HG03095 (cell line): ENCODE measurements around the gene C17orf58.
"Not testable (repeated sequence)": the region's sequence is repeated elsewhere in the genome, so short reads cannot be mapped to it uniquely, and the experiment has no call there.

Experiments
- ATAC-seq: cut with Tn5 transposase; IDR thresholded peaks from one replicate; pipeline ENCODE4 v1.9.1; 2021; ENCODE audit warnings: moderate library complexity; ENCODE audit not compliant: unreplicated experiment

The C17orf58 gene

GRCh38 chr17:68006797-68007196, 10.5 kb upstream of the C17orf58 start:
- ATAC-seq, result no peak

- no peak for ATAC-seq
Observed at GRCh38 chr17:68004201-68004600, 7.9 kb upstream of the C17orf58 start.

- ATAC-seq, result no peak
Observed at GRCh38 chr17:67999291-67999911, 3.1 kb upstream of the C17orf58 start.

GRCh38 chr17:67998466-67998865, 2.2 kb upstream of the C17orf58 start:
- ATAC-seq, result no peak

- no peak for ATAC-seq
Observed at GRCh38 chr17:67995570-67996263, 552 bp downstream of the C17orf58 start.

- no peak for ATAC-seq
Observed at GRCh38 chr17:67994817-67995569, 1.3 kb downstream of the C17orf58 start.

- ATAC-seq, result no peak
Observed at GRCh38 chr17:67993998-67994361, 2.3 kb downstream of the C17orf58 start.

- peak; percentile 68 for ATAC-seq
Observed at GRCh38 chr17:67993153-67993997, 2.9 kb downstream of the C17orf58 start.

GRCh38 chr17:67992548-67993152, 3.6 kb downstream of the C17orf58 start:
- peak; percentile 3 for ATAC-seq

- no peak for ATAC-seq
Observed at GRCh38 chr17:67990909-67991308, 5.4 kb downstream of the C17orf58 start.

- no peak for ATAC-seq
Observed at GRCh38 chr17:67983383-67983688, 12.9 kb downstream of the C17orf58 start.

GRCh38 chr17:67982686-67983382, 13.4 kb downstream of the C17orf58 start:
- no peak for ATAC-seq

GRCh38 chr17:67982034-67982640, 14.1 kb downstream of the C17orf58 start:
- no peak for ATAC-seq

GRCh38 chr17:67980883-67981282, 15.4 kb downstream of the C17orf58 start:
- not testable (repeated sequence) for ATAC-seq

GRCh38 chr17:67980456-67980855, 15.8 kb downstream of the C17orf58 start:
- no peak for ATAC-seq

GRCh38 chr17:67976306-67976705, 20.0 kb downstream of the C17orf58 start:
- ATAC-seq, result not testable (repeated sequence)

GRCh38 chr17:67974598-67975066, 21.6 kb downstream of the C17orf58 start:
- ATAC-seq, result no peak

- ATAC-seq, result no peak
Observed at GRCh38 chr17:67974185-67974584, 22.1 kb downstream of the C17orf58 start.

- no peak for ATAC-seq
Observed at GRCh38 chr17:67970783-67971182, 25.5 kb downstream of the C17orf58 start.

- not testable (repeated sequence) for ATAC-seq
Observed at GRCh38 chr17:67963145-67963572, 33.1 kb downstream of the C17orf58 start.
